Colonic mucosa (tissue), 4 donors: ENCODE measurements around the gene NIPAL3. TPM values are rescaled to one million over a fixed set of nuclear protein-coding genes. Genes with fewer than 3 reads are reported as not detected.

ENCODE experiments used
- DNase-seq: peaks from one replicate; pipeline ENCODE4 v3.0.0-alpha.2; 2020
- H3K27ac ChIP-seq: fragments of 200-600 bp; one replicate; pipeline ENCODE4 v1.8.0; 2021
- H3K27me3 ChIP-seq: fragments of 200-600 bp; one replicate; pipeline ENCODE4 v1.8.0; 2021
- H3K36me3 ChIP-seq: fragments of 200-600 bp; one replicate; pipeline ENCODE4 v1.8.0; 2021
- H3K4me1 ChIP-seq: fragments of 200-600 bp; one replicate; pipeline ENCODE4 v1.8.0; 2021; ENCODE audit warnings: mild to moderate bottlenecking
- H3K4me3 ChIP-seq: fragments of 200-600 bp; one replicate; pipeline ENCODE4 v1.8.0; 2021
- H3K9ac ChIP-seq, 2 donors: one replicate each; pipeline ENCODE4 v1.7.0; 2013; ENCODE audit warnings: control low read depth in 2 of 2, low read depth in 2 of 2, low read length in 2 of 2
- H3K9me3 ChIP-seq: fragments of 200-600 bp; one replicate; pipeline ENCODE4 v1.8.0; 2021
- CTCF ChIP-seq: fragments of 200-600 bp; IDR thresholded peaks from one replicate; pipeline ENCODE4 v1.8.0; 2022; ENCODE audit warnings: antibody characterized with exemption, mild to moderate bottlenecking
- intact Hi-C: fragments of 100-400 bp; cut with DNase I; formaldehyde crosslinking; loops from one replicate; pipeline ENCODE4 v1.14.1; 2022
- total RNA-seq, 2 donors: library from RNA; stranded (reverse); fragmentation: NEBNext Ultra II Directional in 1 of 2; extraction: Animal tissue kit (Norgen Biotek cat#: 25700) in 1 of 2; gene quantifications; one replicate each; pipeline ENCODE4 v1.2.1, GENCODE V29; 2021
- donor health status: healthy.
- donor health status: DM: no; HTN: no; CAD: no.
- donor health status: DM: no; HTN: no; CAD: no.

The NIPAL3 gene
- total RNA-seq, 2 donors from 2014 or later, result 41.3 to 45.2 TPM

DNA sequence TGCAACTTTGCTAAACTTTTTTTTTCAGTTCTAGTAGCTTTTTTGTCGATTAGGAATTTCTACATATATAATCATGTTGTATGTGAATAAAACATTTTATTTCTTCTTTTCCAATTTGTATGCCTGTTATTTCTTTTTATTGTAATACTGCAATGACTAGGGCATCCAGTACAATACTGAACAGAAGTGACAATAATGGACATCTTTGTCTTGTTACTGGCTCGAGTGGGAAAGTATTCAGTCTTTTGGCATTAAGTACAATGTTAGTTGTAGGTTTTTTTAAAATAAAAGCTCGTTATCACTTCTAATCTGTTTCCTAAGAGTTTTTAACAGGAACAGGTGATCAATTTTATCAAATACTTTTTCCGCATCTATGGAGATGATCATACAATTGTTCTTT is 11.8 kb upstream of the NIPAL3 start:
- Histone ChIP-seq H3K9me3 (no peaks in the 10 kb centered on the region), H3K27ac (no peak overlapping the region), H3K27me3 (no peaks in the 10 kb centered on the region), H3K36me3 (no peaks in the 10 kb centered on the region), H3K9ac (no peak overlapping the region), H3K4me1 (no peaks in the 10 kb centered on the region), H3K4me3 (no peak overlapping the region)
- intact Hi-C loops, result no loop called here
- DNase-seq, result no peak
- TF ChIP-seq CTCF, result no peak

DNA sequence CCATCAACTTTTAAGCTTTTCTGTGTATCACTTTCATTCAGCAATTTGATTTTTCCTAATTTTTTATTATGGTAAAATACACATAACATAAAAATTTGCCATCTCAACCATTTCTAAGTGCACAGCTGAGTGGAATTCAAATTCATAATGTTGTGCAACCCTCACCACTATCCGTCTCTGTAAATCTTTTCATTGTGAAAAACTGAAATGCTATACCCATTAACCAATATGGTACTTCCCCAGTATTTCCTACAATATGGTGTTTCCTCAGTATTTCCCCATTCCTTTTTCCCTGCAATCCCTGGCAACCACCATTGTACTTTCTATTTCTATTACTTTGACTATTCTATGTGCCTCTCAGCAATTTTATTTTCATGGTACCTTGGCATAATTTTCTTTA is 8.8 kb upstream of the NIPAL3 start:
- H3K9ac ChIP-seq, result no peak overlapping the region
- H3K27me3 ChIP-seq, result no peaks in the 10 kb centered on the region
- no peak overlapping the region for H3K27ac ChIP-seq
- no peak for TF ChIP-seq CTCF
- H3K4me3 ChIP-seq, result no peak overlapping the region
- no peak for DNase-seq
- no peaks in the 10 kb centered on the region for H3K36me3 ChIP-seq
- intact Hi-C loops, result no loop called here
- no peaks in the 10 kb centered on the region for H3K9me3 ChIP-seq
- H3K4me1 ChIP-seq, result no peaks in the 10 kb centered on the region

DNA sequence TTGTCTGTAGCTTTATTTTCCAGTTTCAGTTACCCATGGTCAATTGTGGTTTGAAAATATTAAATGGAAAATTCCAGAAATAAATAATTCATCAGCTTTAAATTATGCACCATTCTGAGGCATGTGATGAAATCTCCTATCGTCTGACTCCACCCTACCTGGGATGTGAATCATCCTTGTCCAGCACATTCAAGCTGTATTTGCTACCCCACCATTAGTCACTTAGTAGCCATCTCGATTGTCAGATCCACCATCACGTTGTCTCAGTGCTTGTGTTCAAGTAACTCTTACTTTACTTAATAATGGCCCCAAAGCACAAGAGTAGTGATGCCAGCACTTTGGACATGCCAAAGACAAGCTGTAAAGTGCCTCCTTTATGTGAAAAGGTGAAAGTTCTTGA is 6.1 kb upstream of the NIPAL3 start:
- H3K9me3 ChIP-seq, result no peaks in the 10 kb centered on the region
- no peak overlapping the region for H3K9ac ChIP-seq
- no peak overlapping the region for H3K4me3 ChIP-seq
- no peaks in the 10 kb centered on the region for H3K27me3 ChIP-seq
- no peaks in the 10 kb centered on the region for H3K36me3 ChIP-seq
- intact Hi-C loops, result no loop called here
- no peak for TF ChIP-seq CTCF
- no peak for DNase-seq
- peak overlapping the region; percentile 24 for H3K27ac ChIP-seq
- H3K4me1 ChIP-seq, result no peaks in the 10 kb centered on the region

GRCh38 chr1:24410750-24411149 is 4.9 kb upstream of the NIPAL3 start:
- no peak for TF ChIP-seq CTCF
- no peak overlapping the region for H3K27ac ChIP-seq
- H3K9ac ChIP-seq, result no peak overlapping the region
- intact Hi-C loops, result no loop called here
- no peaks in the 10 kb centered on the region for H3K4me1 ChIP-seq
- no peaks in the 10 kb centered on the region for H3K36me3 ChIP-seq
- no peaks in the 10 kb centered on the region for H3K9me3 ChIP-seq
- no peaks in the 10 kb centered on the region for H3K27me3 ChIP-seq
- no peak overlapping the region for H3K4me3 ChIP-seq
- DNase-seq, result no peak

GRCh38 chr1:24411963-24412362 is 3.6 kb upstream of the NIPAL3 start:
- peaks cover 4% of the 10 kb centered on the region for H3K4me1 ChIP-seq
- no peak for TF ChIP-seq CTCF

GRCh38 chr1:24412408-24412807 is 3.2 kb upstream of the NIPAL3 start:
- DNase-seq, result no peak
- H3K27ac ChIP-seq, result peak overlapping the region; percentile 66
- no peaks in the 10 kb centered on the region for H3K9me3 ChIP-seq
- no peak for TF ChIP-seq CTCF
- peaks cover 4% of the 10 kb centered on the region for H3K4me1 ChIP-seq
- no peaks in the 10 kb centered on the region for H3K36me3 ChIP-seq
- H3K9ac ChIP-seq, result peak overlapping the region in 1 of 2 donors; percentile 84
- intact Hi-C loops, result no loop called here
- no peaks in the 10 kb centered on the region for H3K27me3 ChIP-seq
- H3K4me3 ChIP-seq, result no peak overlapping the region

More at GRCh38 chr1:24411963-24412362, 3.6 kb upstream of the NIPAL3 start:
- Histone ChIP-seq H3K36me3 (no peaks in the 10 kb centered on the region), H3K27ac (peak overlapping the region; percentile 66), H3K9ac (peak overlapping the region in 1 of 2 donors; percentile 21), H3K27me3 (no peaks in the 10 kb centered on the region), H3K4me3 (no peak overlapping the region), H3K9me3 (no peaks in the 10 kb centered on the region)
- DNase-seq, result no peak
- intact Hi-C loops, result no loop called here
